Lung (tissue), 12 donors: ENCODE measurements around the gene SAMD1. TPM values are rescaled to one million over a fixed set of nuclear protein-coding genes. Genes with fewer than 3 reads are reported as not detected.

Source experiments
- ATAC-seq: fragments of 200-7000 bp; cut with Tn5 transposase; one replicate; pipeline ENCODE4 v1.9.1; 2020; ENCODE audit warnings: moderate number of reproducible peaks; ENCODE audit not compliant: insufficient read depth, low FRiP score
- DNase-seq, 3 donors: peaks; one replicate each; pipeline ENCODE4 v3.0.0-alpha.2; 2013 to 2017
- H3K27ac ChIP-seq, 2 donors: one replicate each; pipeline ENCODE4 v1.5.1; 2013; ENCODE audit warnings: mild to moderate bottlenecking in 2 of 2, moderate library complexity in 2 of 2, control low read depth in 1 of 2, inconsistent platforms in 1 of 2, low read depth in 1 of 2, low read length in 1 of 2
- H3K27me3 ChIP-seq, 3 donors: one replicate each; pipeline ENCODE4 v1.5.1; 2013; ENCODE audit warnings: low read length in 2 of 3; ENCODE audit not compliant: control insufficient read depth in 3 of 3, insufficient read depth in 3 of 3
- H3K36me3 ChIP-seq, 4 donors: one replicate each; pipeline ENCODE4 v1.5.1; 2013; ENCODE audit warnings: low read length in 4 of 4, mild to moderate bottlenecking in 1 of 4, moderate library complexity in 1 of 4; ENCODE audit not compliant: control insufficient read depth in 4 of 4, insufficient read depth in 4 of 4
- H3K4me1 ChIP-seq, 5 donors: one replicate each; pipeline ENCODE4 v1.5.1; 2013; ENCODE audit warnings: low read length in 5 of 5, mild to moderate bottlenecking in 2 of 5, moderate library complexity in 1 of 5; ENCODE audit not compliant: control insufficient read depth in 5 of 5, insufficient read depth in 5 of 5
- H3K4me3 ChIP-seq: one replicate; pipeline ENCODE4 v1.5.1; 2013; ENCODE audit warnings: mild to moderate bottlenecking, control low read depth, moderate library complexity
- H3K9ac ChIP-seq, 2 donors: one replicate each; pipeline ENCODE4 v1.5.1; 2013; ENCODE audit warnings: low read length in 2 of 2, control low read depth in 1 of 2; ENCODE audit not compliant: insufficient read depth in 1 of 2
- H3K9me3 ChIP-seq, 4 donors: one replicate each; pipeline ENCODE4 v1.5.1; 2013; ENCODE audit warnings: low read length in 3 of 4, mild to moderate bottlenecking in 1 of 4, moderate library complexity in 1 of 4; ENCODE audit not compliant: control insufficient read depth in 4 of 4, insufficient read depth in 3 of 4
- WGBS, 2 donors: extraction: QIAGEN DNeasy Blood & Tissue Kit; methylation state at CpG; one replicate each; pipeline ENCODE4 v1.1.7; 2013; 5-methylcytosine and 5-hydroxymethylcytosine counted together
- polyA plus RNA-seq, 2 donors: library from polyadenylated mRNA; stranded (reverse); fragments of 200-250 nt; gene quantifications; one replicate each; pipeline ENCODE4 v1.2.1, GENCODE V29; 2013
- total RNA-seq, 2 donors: library from RNA; depleted of rRNA in 1 of 2; stranded (reverse); fragments of >200 nt in 1 of 2; gene quantifications; one replicate each; pipeline ENCODE4 v1.2.1, GENCODE V29; 2014 to 2021
- TF ChIP-seq, protein P1 (sequence below): IDR thresholded peaks from 2 replicates; pipeline ENCODE4 v1.5.1; 2012; ENCODE audit warnings: mild to moderate bottlenecking; ENCODE audit errors: control extremely low read depth, extremely low read depth
- donor health status: control.
- donor health status: control.
- donor health status: Bipolar disorder and iron deficiency.
- donor health status: healthy.
- donor health status: DM: yes; HTN: yes; CAD: no.

SAMD1 gene
- total and polyA plus RNA-seq, 4 donors, result 32.9 to 48.8 (median 39.4) TPM

- peaks cover 0 to 2% (median 0%) of the 10 kb centered on the region in 4 donors for H3K36me3 ChIP-seq
- H3K9me3 ChIP-seq, result no peaks in the 10 kb centered on the region
- peaks cover 19 to 49% (median 25%) of the 10 kb centered on the region in 5 donors for H3K4me1 ChIP-seq
- H3K4me3 ChIP-seq, result no peak overlapping the region
- 82 to 89% methylated on average over 5 of the region's 5 CpGs for WGBS, 2 donors
- H3K27me3 ChIP-seq, result no peaks in the 10 kb centered on the region
- peak overlapping the region in 1 of 2 donors; percentile 81 for H3K9ac ChIP-seq
- TF ChIP-seq, protein P1, sequence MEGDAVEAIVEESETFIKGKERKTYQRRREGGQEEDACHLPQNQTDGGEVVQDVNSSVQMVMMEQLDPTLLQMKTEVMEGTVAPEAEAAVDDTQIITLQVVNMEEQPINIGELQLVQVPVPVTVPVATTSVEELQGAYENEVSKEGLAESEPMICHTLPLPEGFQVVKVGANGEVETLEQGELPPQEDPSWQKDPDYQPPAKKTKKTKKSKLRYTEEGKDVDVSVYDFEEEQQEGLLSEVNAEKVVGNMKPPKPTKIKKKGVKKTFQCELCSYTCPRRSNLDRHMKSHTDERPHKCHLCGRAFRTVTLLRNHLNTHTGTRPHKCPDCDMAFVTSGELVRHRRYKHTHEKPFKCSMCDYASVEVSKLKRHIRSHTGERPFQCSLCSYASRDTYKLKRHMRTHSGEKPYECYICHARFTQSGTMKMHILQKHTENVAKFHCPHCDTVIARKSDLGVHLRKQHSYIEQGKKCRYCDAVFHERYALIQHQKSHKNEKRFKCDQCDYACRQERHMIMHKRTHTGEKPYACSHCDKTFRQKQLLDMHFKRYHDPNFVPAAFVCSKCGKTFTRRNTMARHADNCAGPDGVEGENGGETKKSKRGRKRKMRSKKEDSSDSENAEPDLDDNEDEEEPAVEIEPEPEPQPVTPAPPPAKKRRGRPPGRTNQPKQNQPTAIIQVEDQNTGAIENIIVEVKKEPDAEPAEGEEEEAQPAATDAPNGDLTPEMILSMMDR, result no peak
- H3K27ac ChIP-seq, result peak overlapping the region; percentile 75 to 92
- ATAC-seq (no peak), DNase-seq (no peak)
Observed at GRCh38 chr19:14115756-14116155, 25.2 kb upstream of the SAMD1 start.

DNA sequence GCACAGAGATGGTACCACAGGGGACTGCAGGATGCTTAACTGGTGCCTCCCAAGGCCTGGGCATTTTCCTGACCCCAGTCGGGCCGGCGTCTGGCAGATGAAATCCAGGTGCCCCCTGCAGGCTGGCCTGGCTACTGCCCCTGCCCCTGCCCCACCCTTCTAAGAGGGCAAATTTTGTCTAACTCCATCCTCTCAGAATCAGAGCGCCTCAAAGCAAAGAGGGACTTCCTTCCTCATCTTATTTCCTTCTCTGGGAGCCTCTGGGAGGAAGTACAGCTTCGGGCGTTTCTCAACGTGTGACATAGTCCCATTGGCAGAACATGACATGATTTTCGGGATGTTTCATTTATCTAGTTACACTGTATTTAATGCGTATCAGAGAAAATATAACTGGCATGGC, 24.3 kb upstream of the SAMD1 start:
- TF ChIP-seq, protein P1, result no peak
- Histone ChIP-seq H3K9me3 (no peaks in the 10 kb centered on the region), H3K27me3 (no peaks in the 10 kb centered on the region), H3K9ac (no peak overlapping the region), H3K4me1 (peaks cover 19 to 49% (median 25%) of the 10 kb centered on the region in 5 donors), H3K27ac (peak overlapping the region; percentile 56 to 74), H3K4me3 (no peak overlapping the region), H3K36me3 (peaks cover 0 to 2% (median 0%) of the 10 kb centered on the region in 4 donors)
- WGBS, 2 donors, result 12 to 29% methylated on average over 9 of the region's 9 CpGs
- ATAC-seq, result no peak
- no peak for DNase-seq

DNA sequence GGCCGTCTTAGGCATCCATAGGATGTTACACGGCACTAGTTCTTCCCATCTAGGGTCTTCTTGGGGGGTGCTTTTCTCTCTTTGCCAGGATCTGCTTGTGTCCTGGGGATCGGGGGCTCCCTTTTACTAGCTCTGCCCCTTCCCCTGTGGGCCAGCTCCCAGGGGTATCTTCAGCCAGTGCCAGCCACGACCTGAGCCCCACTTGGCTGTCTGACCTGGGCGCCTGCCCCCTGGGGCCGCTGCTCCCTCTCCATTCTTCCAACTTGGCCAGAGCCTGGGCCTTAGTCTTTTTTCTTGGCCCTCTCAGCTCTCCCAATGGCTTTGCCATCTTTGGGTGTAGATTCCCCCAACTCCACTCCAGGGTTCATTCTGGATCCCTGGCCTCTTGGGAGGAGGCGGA, 23.9 kb upstream of the SAMD1 start:
- DNase-seq, result no peak
- peaks cover 0 to 2% (median 0%) of the 10 kb centered on the region in 4 donors for H3K36me3 ChIP-seq
- TF ChIP-seq, protein P1, result no peak
- H3K4me1 ChIP-seq, result peaks cover 19 to 44% (median 25%) of the 10 kb centered on the region in 5 donors
- 89 to 92% methylated on average over 7 of the region's 7 CpGs for WGBS, 2 donors
- peak overlapping the region; percentile 56 to 74 for H3K27ac ChIP-seq
- no peaks in the 10 kb centered on the region for H3K27me3 ChIP-seq
- H3K9ac ChIP-seq, result no peak overlapping the region
- no peaks in the 10 kb centered on the region for H3K9me3 ChIP-seq
- no peak for ATAC-seq
- H3K4me3 ChIP-seq, result no peak overlapping the region
